ENCODE results near the gene SLC41A2. TPM values are rescaled to one million over a fixed set of nuclear protein-coding genes. Genes with fewer than 3 reads are reported as not detected.
A peak's percentile ranks its signal among the peaks of the same experiment; 100 is the strongest.
"Not testable (repeated sequence)": the region's sequence is repeated elsewhere in the genome, so short reads cannot be mapped to it uniquely, and the experiment has no call there.

Gene SLC41A2
- total RNA-seq, 6 donors from 2014 or later, result 16.0 to 67.0 (median 23.4) TPM

GRCh38 chr12:104986022-104986941 lies 28.2 kb upstream of the SLC41A2 start, which contains the start of gene NOPCHAP1:
Gene NOPCHAP1, plus strand, starts transcription at chr12:104986316. Its CDS starts 37 bp downstream, at chr12:104986353.
- DNase-seq (peak; percentile 94 to 95), ATAC-seq (ENCODE audit: low FRiP score in 2 of 2) (peak; percentile 99 to 100)
- H3K27ac ChIP-seq, result peak within 1 kb of the TSS; percentile 67 to 80 (median 76)
- whole genome bisulfite sequencing, 2 donors, result 1% methylated on average over 28 to 42 of the region's 59 CpGs
- H3K4me1 ChIP-seq, result peaks cover 13 to 18% (median 14%) of the 10 kb centered on the region in 4 donors
- peak within 1 kb of the TSS; percentile 78 to 97 (median 94) for H3K4me3 ChIP-seq
- no peaks in the 10 kb centered on the region for H3K9me3 ChIP-seq
- peaks cover 0 to 9% (median 2%) of the 10 kb centered on the region in 4 donors for H3K36me3 ChIP-seq
- TF ChIP-seq, protein P1, sequence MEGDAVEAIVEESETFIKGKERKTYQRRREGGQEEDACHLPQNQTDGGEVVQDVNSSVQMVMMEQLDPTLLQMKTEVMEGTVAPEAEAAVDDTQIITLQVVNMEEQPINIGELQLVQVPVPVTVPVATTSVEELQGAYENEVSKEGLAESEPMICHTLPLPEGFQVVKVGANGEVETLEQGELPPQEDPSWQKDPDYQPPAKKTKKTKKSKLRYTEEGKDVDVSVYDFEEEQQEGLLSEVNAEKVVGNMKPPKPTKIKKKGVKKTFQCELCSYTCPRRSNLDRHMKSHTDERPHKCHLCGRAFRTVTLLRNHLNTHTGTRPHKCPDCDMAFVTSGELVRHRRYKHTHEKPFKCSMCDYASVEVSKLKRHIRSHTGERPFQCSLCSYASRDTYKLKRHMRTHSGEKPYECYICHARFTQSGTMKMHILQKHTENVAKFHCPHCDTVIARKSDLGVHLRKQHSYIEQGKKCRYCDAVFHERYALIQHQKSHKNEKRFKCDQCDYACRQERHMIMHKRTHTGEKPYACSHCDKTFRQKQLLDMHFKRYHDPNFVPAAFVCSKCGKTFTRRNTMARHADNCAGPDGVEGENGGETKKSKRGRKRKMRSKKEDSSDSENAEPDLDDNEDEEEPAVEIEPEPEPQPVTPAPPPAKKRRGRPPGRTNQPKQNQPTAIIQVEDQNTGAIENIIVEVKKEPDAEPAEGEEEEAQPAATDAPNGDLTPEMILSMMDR (IDR thresholded peaks at IDR 0.05), result no peak
- TF ChIP-seq POLR2AphosphoS5 (IDR thresholded peaks at IDR 0.05), result peak; percentile 38 to 82
- peak in 1 of 4 donors; percentile 83 for TF ChIP-seq POLR2A (IDR thresholded peaks at IDR 0.05)
- TF ChIP-seq EP300 (IDR thresholded peaks at IDR 0.05), result no peak
- H3K27me3 ChIP-seq, result no peaks in the 10 kb centered on the region

DNA sequence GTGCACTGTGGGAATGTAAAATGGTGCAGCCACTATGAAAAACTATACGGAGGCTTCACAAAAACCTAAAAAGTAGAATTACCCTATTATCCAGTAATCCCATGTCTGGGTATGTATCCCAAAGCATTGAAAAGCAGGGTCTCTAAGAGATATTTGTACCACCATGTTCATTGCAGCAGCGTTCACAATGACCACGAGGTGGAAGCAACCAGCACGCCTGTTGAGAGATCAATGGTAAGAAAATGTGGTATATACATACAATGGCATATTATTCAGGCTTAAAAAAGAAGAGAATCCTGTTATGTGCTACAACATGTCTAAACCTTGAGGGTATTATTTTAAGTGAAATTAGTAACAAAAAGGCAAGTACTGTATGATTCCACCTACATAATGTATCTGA lies 27.1 kb upstream of the SLC41A2 start:
- Histone ChIP-seq H3K9me3 (no peaks in the 10 kb centered on the region), H3K27me3 (no peaks in the 10 kb centered on the region), H3K4me3 (no peak overlapping the region), H3K36me3 (peaks cover 0 to 5% (median 0%) of the 10 kb centered on the region in 4 donors), H3K27ac (no peak overlapping the region), H3K4me1 (peaks cover 13 to 18% (median 14%) of the 10 kb centered on the region in 4 donors)
- DNase-seq (no peak), ATAC-seq (ENCODE audit: low FRiP score in 2 of 2) (no peak)
- TF ChIP-seq EP300 (IDR thresholded peaks at IDR 0.05) (no peak), POLR2AphosphoS5 (IDR thresholded peaks at IDR 0.05) (no peak), POLR2A (IDR thresholded peaks at IDR 0.05) (no peak)
- TF ChIP-seq, protein P1 (IDR thresholded peaks at IDR 0.05), result no peak
- 88 to 91% methylated on average over 4 of the region's 4 CpGs for WGBS, 2 donors

DNA sequence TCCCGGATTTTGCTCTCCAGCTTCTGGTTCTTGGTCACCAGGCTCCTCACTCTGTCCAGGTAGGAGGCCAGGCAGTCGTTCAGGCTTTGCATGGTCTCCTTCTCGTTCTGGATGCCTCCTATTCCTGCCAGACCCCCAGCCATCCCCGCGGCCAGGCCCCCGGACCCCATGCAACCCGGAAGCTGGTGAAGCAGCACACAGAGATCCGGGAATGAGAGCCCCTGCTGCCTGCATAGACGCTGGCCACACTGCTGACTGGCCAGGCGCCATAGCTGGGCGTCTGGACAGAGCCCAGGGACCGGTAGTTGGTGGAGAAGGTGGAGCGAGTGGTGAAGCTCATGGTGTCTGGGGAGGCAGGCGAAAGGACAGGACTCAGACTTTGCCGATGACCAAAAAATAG lies 19.6 kb upstream of the SLC41A2 start:
- ATAC-seq (ENCODE audit: low FRiP score in 2 of 2); H3K27me3 ChIP-seq; H3K36me3 ChIP-seq; H3K4me3 ChIP-seq; H3K27ac ChIP-seq; H3K4me1 ChIP-seq; H3K9me3 ChIP-seq: not testable (repeated sequence)
- DNase-seq, result peak in 1 of 2 donors; percentile 71
- 88 to 91% methylated on average over 15 of the region's 15 CpGs for WGBS, 2 donors

GRCh38 chr12:104976703-104977102 lies 18.6 kb upstream of the SLC41A2 start:
- WGBS, 2 donors, result 85 to 99% methylated on average over 3 to 8 of the region's 8 CpGs
- Histone ChIP-seq H3K4me1 (no peaks in the 10 kb centered on the region), H3K36me3 (no peaks in the 10 kb centered on the region), H3K27ac (no peak overlapping the region), H3K4me3 (no peak overlapping the region), H3K27me3 (no peaks in the 10 kb centered on the region), H3K9me3 (no peaks in the 10 kb centered on the region)
- ATAC-seq (ENCODE audit: low FRiP score in 2 of 2) (no peak), DNase-seq (peak in 1 of 2 donors; percentile 40)
- TF ChIP-seq POLR2AphosphoS5 (IDR thresholded peaks at IDR 0.05), result no peak
- TF ChIP-seq EP300 (IDR thresholded peaks at IDR 0.05), result no peak
- TF ChIP-seq, protein P1 (IDR thresholded peaks at IDR 0.05), result no peak
- no peak for TF ChIP-seq POLR2A (IDR thresholded peaks at IDR 0.05)

GRCh38 chr12:104975587-104976343 lies 17.7 kb upstream of the SLC41A2 start:
- TF ChIP-seq POLR2AphosphoS5 (IDR thresholded peaks at IDR 0.05), result no peak
- TF ChIP-seq POLR2A (IDR thresholded peaks at IDR 0.05), result no peak
- TF ChIP-seq EP300 (IDR thresholded peaks at IDR 0.05), result no peak
- TF ChIP-seq, protein P1 (IDR thresholded peaks at IDR 0.05), result no peak
- Histone ChIP-seq H3K4me3 (no peak overlapping the region), H3K27me3 (no peaks in the 10 kb centered on the region), H3K9me3 (no peaks in the 10 kb centered on the region), H3K36me3 (no peaks in the 10 kb centered on the region), H3K27ac (no peak overlapping the region), H3K4me1 (no peaks in the 10 kb centered on the region)
- 67 to 68% methylated on average over 4 of the region's 4 CpGs for WGBS, 2 donors
- ATAC-seq (ENCODE audit: low FRiP score in 2 of 2) (no peak), DNase-seq (no peak)

Measured in upper lobe of left lung (tissue), 6 donors.